Brain pericyte (primary cell): ENCODE results near the gene DUS2.
"Not testable (repeated sequence)": the region's sequence is repeated elsewhere in the genome, so short reads cannot be mapped to it uniquely, and the experiment has no call there.

ENCODE experiments used
- DNase-seq: peaks from one replicate; pipeline ENCODE4 v3.0.0-alpha.2; 2012; ENCODE audit warnings: low read depth, low spot score

Gene DUS2

GRCh38 chr16:68091380-68092261, 68.5 kb downstream of the DUS2 start:
- peak; percentile 45 for DNase-seq

- DNase-seq = not testable (repeated sequence)
Observed at GRCh38 chr16:68092275-68092674, 69.2 kb downstream of the DUS2 start.

- no peak for DNase-seq
Observed at GRCh38 chr16:68093816-68094613, 70.9 kb downstream of the DUS2 start.

- no peak for DNase-seq
Observed at GRCh38 chr16:68094614-68094934, 71.5 kb downstream of the DUS2 start.

- no peak for DNase-seq
Observed at GRCh38 chr16:68096491-68096890, 73.4 kb downstream of the DUS2 start.

GRCh38 chr16:68097088-68097487, 74.0 kb downstream of the DUS2 start:
- DNase-seq = no peak

GRCh38 chr16:68097895-68098294, 74.8 kb downstream of the DUS2 start:
- DNase-seq = no peak

- no peak for DNase-seq
Observed at GRCh38 chr16:68100488-68100887, 77.4 kb downstream of the DUS2 start.

GRCh38 chr16:68105611-68106010, 82.5 kb downstream of the DUS2 start:
- no peak for DNase-seq

- DNase-seq = not testable (repeated sequence)
Observed at GRCh38 chr16:68107230-68107928, 84.3 kb downstream of the DUS2 start.

GRCh38 chr16:68109156-68109555, 86.1 kb downstream of the DUS2 start:
- DNase-seq = not testable (repeated sequence)

GRCh38 chr16:68110611-68111010, 87.5 kb downstream of the DUS2 start:
- not testable (repeated sequence) for DNase-seq

- no peak for DNase-seq
Observed at GRCh38 chr16:68111379-68111778, 88.3 kb downstream of the DUS2 start.

GRCh38 chr16:68113059-68113761, 90.1 kb downstream of the DUS2 start:
- no peak for DNase-seq

GRCh38 chr16:68113765-68114240, 90.7 kb downstream of the DUS2 start:
- no peak for DNase-seq

- not testable (repeated sequence) for DNase-seq
Observed at GRCh38 chr16:68114939-68115338, 91.9 kb downstream of the DUS2 start.

- no peak for DNase-seq
Observed at GRCh38 chr16:68115851-68116250, 92.8 kb downstream of the DUS2 start.

- DNase-seq = no peak
Observed at GRCh38 chr16:68116256-68116867, 93.3 kb downstream of the DUS2 start.

GRCh38 chr16:68117884-68118283, 94.8 kb downstream of the DUS2 start:
- no peak for DNase-seq

- DNase-seq = not testable (repeated sequence)
Observed at GRCh38 chr16:68118954-68119353, 95.9 kb downstream of the DUS2 start.

GRCh38 chr16:68120496-68120895, 97.4 kb downstream of the DUS2 start:
- not testable (repeated sequence) for DNase-seq
